Tibial artery (tissue), 4 donors: ENCODE measurements around the gene SLC6A19.

Source experiments
- DNase-seq, 2 donors: peaks; one replicate each; pipeline ENCODE4 v3.0.0-alpha.2; 2019
- H3K27ac ChIP-seq, 2 donors: fragments of 200-600 bp; sonication (generic) in 1 of 2; 1 replicate in 1 of 2; 2 replicates in 1 of 2; pipeline ENCODE4 v1.5.1; 2018 to 2019; ENCODE audit warnings: mild to moderate bottlenecking in 1 of 2
- H3K27me3 ChIP-seq, 2 donors: fragments of 200-600 bp; sonication (generic) in 1 of 2; one replicate each; pipeline versions ENCODE4 v1.5.1 to v1.6.0; 2016 to 2019
- H3K36me3 ChIP-seq, 3 donors: fragments of 200-600 bp; sonication (generic) in 2 of 3; one replicate each; pipeline ENCODE4 v1.5.1; 2016 to 2019; ENCODE audit warnings: mild to moderate bottlenecking in 2 of 3
- H3K4me1 ChIP-seq, 4 donors: fragments of 200-600 bp; sonication (generic) in 2 of 4; 1 replicate in 3 of 4; 2 replicates in 1 of 4; pipeline ENCODE4 v1.5.1; 2016 to 2019
- H3K4me3 ChIP-seq, 2 donors: fragments of 200-600 bp; sonication (generic) in 1 of 2; 1 replicate in 1 of 2; 2 replicates in 1 of 2; pipeline ENCODE4 v1.5.1; 2018 to 2019; ENCODE audit warnings: mild to moderate bottlenecking in 2 of 2
- H3K9me3 ChIP-seq, 3 donors: fragments of 200-600 bp; sonication (generic) in 1 of 3; one replicate each; pipeline ENCODE4 v1.5.1; 2016 to 2019
- intact Hi-C: fragments of 100-400 bp; cut with DNase I; formaldehyde crosslinking; loops from one replicate; pipeline ENCODE4 v1.15.0; 2023; ENCODE audit warnings: low total_unique reads
- TF ChIP-seq, protein P1 (sequence below), 2 experiments: fragments of 200-600 bp in 1 of 2; fragments of 450-650 bp in 1 of 2; IDR thresholded peaks; one replicate each; pipeline ENCODE4 v1.5.1; 2017 to 2019; ENCODE audit warnings: antibody characterized with exemption in 2 of 2, mild to moderate bottlenecking in 1 of 2, moderate library complexity in 1 of 2

SLC6A19 gene

GRCh38 chr5:1195916-1196315 lies 5.5 kb upstream of the SLC6A19 start:
- Histone ChIP-seq H3K9me3 (no peaks in the 10 kb centered on the region), H3K4me1 (no peaks in the 10 kb centered on the region), H3K27ac (no peak overlapping the region), H3K36me3 (no peaks in the 10 kb centered on the region), H3K4me3 (no peak overlapping the region), H3K27me3 (peaks cover 0 to 46% of the 10 kb centered on the region in 2 donors)
- DNase-seq: no peak
- intact Hi-C loops: no loop called here
- TF ChIP-seq, protein P1, sequence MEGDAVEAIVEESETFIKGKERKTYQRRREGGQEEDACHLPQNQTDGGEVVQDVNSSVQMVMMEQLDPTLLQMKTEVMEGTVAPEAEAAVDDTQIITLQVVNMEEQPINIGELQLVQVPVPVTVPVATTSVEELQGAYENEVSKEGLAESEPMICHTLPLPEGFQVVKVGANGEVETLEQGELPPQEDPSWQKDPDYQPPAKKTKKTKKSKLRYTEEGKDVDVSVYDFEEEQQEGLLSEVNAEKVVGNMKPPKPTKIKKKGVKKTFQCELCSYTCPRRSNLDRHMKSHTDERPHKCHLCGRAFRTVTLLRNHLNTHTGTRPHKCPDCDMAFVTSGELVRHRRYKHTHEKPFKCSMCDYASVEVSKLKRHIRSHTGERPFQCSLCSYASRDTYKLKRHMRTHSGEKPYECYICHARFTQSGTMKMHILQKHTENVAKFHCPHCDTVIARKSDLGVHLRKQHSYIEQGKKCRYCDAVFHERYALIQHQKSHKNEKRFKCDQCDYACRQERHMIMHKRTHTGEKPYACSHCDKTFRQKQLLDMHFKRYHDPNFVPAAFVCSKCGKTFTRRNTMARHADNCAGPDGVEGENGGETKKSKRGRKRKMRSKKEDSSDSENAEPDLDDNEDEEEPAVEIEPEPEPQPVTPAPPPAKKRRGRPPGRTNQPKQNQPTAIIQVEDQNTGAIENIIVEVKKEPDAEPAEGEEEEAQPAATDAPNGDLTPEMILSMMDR (IDR thresholded peaks at IDR 0.05): no peak

- TF ChIP-seq, protein P1 (IDR thresholded peaks at IDR 0.05): no peak
- Histone ChIP-seq H3K4me1 (no peaks in the 10 kb centered on the region), H3K27ac (no peak overlapping the region), H3K4me3 (no peak overlapping the region), H3K9me3 (no peaks in the 10 kb centered on the region), H3K36me3 (no peaks in the 10 kb centered on the region), H3K27me3 (peaks cover 0 to 52% of the 10 kb centered on the region in 2 donors)
- intact Hi-C loops: no loop called here
- no peak for DNase-seq
These were observed 4.8 kb upstream of the SLC6A19 start for GRCh38 chr5:1196562-1196961.

DNA sequence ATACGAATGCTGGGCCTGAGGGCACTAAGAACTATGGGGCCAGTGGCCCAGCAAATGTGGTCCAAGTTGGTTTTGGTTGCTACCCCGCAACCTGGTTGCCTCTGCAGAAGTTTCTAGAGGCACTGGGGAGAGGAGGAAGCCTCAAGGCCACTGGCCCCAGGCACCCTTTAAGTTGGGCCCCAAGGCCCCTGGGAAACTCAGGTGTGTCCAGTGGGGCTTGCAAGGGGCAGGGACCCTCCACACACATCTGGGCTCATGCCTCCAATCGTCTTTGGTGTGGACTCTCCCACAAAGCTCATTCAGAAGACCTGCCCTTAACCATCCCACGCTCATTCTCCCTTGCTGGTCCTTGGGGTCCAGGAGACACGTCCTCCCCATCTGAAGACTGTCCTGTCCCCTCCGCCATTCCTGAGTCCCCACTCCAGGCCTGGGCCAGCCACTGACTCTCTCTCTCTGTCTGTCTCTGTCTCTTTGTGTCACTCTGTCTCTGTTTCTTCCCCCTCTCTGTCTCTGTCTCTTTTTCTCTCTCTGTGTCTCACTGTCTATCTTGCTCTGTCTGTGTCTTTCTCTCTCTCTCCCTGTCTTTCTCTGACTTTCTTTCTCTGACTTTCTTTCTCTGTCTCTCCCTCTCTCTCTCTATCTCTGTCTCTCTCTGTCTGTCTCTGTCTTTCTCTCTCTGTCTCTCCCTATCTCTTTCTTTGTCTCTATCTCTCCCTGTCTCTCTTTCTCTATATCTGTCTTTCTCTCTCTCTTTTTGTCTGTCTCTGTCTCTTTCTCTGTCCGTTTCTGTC lies 3.3 kb upstream of the SLC6A19 start:
- Histone ChIP-seq H3K36me3 (no peaks in the 10 kb centered on the region), H3K4me1 (no peaks in the 10 kb centered on the region), H3K27me3 (peaks cover 0 to 62% of the 10 kb centered on the region in 2 donors), H3K9me3 (no peaks in the 10 kb centered on the region), H3K4me3 (no peak overlapping the region), H3K27ac (no peak overlapping the region)
- TF ChIP-seq, protein P1 (IDR thresholded peaks at IDR 0.05): no peak
- DNase-seq: no peak
- intact Hi-C loops: no loop called here

DNA sequence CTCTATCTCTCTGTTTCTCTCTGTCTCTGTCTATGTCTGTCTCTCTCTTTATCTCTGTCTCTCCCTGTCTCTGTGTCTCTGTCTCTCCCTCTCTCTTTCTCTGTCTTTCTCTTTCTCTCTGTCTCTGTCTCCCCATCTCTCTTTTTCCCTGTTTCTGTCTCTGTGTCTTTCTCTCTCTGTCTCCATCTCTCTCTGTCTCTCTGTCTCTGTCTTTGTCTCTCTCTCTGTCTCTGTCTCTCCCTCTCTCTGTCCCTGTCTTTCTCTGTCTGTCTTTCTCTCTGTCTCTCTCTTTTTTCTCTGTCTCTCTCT lies 2.1 kb upstream of the SLC6A19 start:
- no peaks in the 10 kb centered on the region for H3K9me3 ChIP-seq
- intact Hi-C loops: no loop called here
- TF ChIP-seq, protein P1 (IDR thresholded peaks at IDR 0.05): no peak
- no peak for DNase-seq
- H3K4me1 ChIP-seq: no peaks in the 10 kb centered on the region
- no peaks in the 10 kb centered on the region for H3K36me3 ChIP-seq
- H3K27me3 ChIP-seq: peaks cover 0 to 72% of the 10 kb centered on the region in 2 donors
- H3K27ac ChIP-seq: no peak overlapping the region
- H3K4me3 ChIP-seq: no peak overlapping the region

DNA sequence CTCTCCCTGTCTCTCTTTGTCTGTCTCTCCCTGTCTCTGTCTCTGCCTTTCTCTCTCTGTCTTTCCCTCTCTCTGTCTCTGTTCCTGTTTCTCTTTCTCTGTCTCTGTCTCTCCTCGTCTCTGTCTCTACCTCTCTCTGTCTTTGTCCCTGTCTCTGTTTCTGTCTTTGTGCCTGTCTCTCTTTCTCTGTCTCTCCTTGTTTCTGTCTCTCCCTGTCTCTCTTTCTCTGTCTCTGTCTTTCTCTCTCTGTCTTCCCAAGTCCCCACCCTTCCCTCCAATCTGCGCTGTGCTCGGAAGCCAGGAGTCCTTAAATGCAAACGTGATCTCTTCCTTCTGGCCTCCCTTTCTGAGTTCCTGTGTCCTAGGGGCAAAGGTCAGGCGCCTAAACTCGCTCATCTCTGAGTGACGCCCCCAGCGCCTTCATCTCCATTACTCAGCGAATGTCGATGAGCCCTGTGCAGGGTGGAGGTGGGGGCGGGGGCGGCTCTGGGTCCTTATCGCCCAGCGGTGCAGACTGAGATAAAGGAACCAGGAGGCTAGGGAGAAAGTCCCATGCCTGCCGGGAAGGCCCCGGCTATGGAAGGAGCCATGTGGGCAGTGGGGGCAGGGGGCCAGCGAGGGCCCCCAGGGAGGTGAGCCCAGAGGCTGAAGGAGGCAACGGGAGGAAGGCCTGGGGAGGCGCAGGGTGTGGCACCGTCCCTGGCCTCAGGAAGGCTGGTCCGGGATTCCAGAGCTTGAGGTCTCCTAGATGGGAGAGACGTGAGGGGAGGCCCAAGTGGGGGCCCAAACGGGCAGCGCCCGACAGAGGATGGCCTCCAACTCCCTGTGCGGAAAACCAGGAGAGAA lies 1.5 kb upstream of the SLC6A19 start:
- intact Hi-C loops: no loop called here
- Histone ChIP-seq H3K27ac (no peak overlapping the region), H3K9me3 (no peaks in the 10 kb centered on the region), H3K27me3 (peaks cover 0 to 72% of the 10 kb centered on the region in 2 donors), H3K4me1 (no peaks in the 10 kb centered on the region), H3K4me3 (no peak overlapping the region), H3K36me3 (no peaks in the 10 kb centered on the region)
- TF ChIP-seq, protein P1 (IDR thresholded peaks at IDR 0.05): no peak
- DNase-seq: no peak
